H9 (cell line): Measurements from ENCODE around the gene CERCAM. TPM values are rescaled to one million over a fixed set of nuclear protein-coding genes. Genes with fewer than 3 reads are reported as not detected.

Experiments
- DNase-seq: peaks from one replicate; pipeline ENCODE4 v3.0.0-alpha.2; 2017
- H2AFZ ChIP-seq: one replicate; pipeline ENCODE4 v1.6.1; 2013; ENCODE audit warnings: mild to moderate bottlenecking, low read length, control low read depth, moderate library complexity
- H2AK5ac ChIP-seq: 2 replicates; pipeline ENCODE4 v1.6.1; 2013; ENCODE audit warnings: low read length, control low read depth, mixed read lengths; ENCODE audit not compliant: insufficient read length
- H2BK120ac ChIP-seq: one replicate; pipeline ENCODE4 v1.6.1; 2013; ENCODE audit warnings: low read depth, mild to moderate bottlenecking, low read length, control low read depth, inconsistent platforms; ENCODE audit not compliant: poor library complexity, severe bottlenecking
- H2BK12ac ChIP-seq: 2 replicates; pipeline ENCODE4 v1.6.1; 2013; ENCODE audit warnings: low read length, control low read depth, mixed read lengths, low read depth; ENCODE audit not compliant: insufficient read length
- H2BK15ac ChIP-seq: 2 replicates; pipeline ENCODE4 v1.6.1; 2013; ENCODE audit warnings: low read depth, low read length, control low read depth
- H2BK20ac ChIP-seq: one replicate; pipeline ENCODE4 v1.6.1; 2013; ENCODE audit warnings: low read depth, mild to moderate bottlenecking, low read length, control low read depth, inconsistent platforms; ENCODE audit not compliant: poor library complexity, severe bottlenecking
- H2BK5ac ChIP-seq: 2 replicates; pipeline ENCODE4 v1.6.1; 2013; ENCODE audit warnings: low read length, control low read depth, mixed read lengths; ENCODE audit not compliant: insufficient read length
- H3K14ac ChIP-seq: 2 replicates; pipeline ENCODE4 v1.6.1; 2013; ENCODE audit warnings: low read length, control low read depth; ENCODE audit not compliant: insufficient read depth
- H3K18ac ChIP-seq: 2 replicates; pipeline ENCODE4 v1.6.1; 2013; ENCODE audit warnings: low read depth, mild to moderate bottlenecking, mixed read lengths, low read length, control low read depth; ENCODE audit not compliant: insufficient read length
- H3K23ac ChIP-seq: 2 replicates; pipeline ENCODE4 v1.6.1; 2013; ENCODE audit warnings: low read length, control low read depth, mixed read lengths, low read depth; ENCODE audit not compliant: insufficient read length
- H3K23me2 ChIP-seq: 2 replicates; pipeline ENCODE4 v1.6.1; 2013; ENCODE audit warnings: low read depth, mild to moderate bottlenecking, mixed read lengths, low read length, control low read depth; ENCODE audit not compliant: insufficient read length, poor library complexity, severe bottlenecking
- H3K27ac ChIP-seq: 2 replicates; pipeline ENCODE4 v1.5.1; 2013; ENCODE audit warnings: low read length, control low read depth, mixed read lengths, low read depth; ENCODE audit not compliant: insufficient read length
- H3K27me3 ChIP-seq: 2 replicates; pipeline ENCODE4 v1.6.1; 2013; ENCODE audit warnings: low read length, control low read depth, inconsistent platforms; ENCODE audit not compliant: insufficient read depth
- H3K4ac ChIP-seq: 2 replicates; pipeline ENCODE4 v1.6.1; 2013; ENCODE audit warnings: low read depth, mild to moderate bottlenecking, control low read depth, inconsistent platforms, low read length, moderate library complexity
- H3K4me1 ChIP-seq: 2 replicates; pipeline ENCODE4 v1.6.1; 2013; ENCODE audit warnings: low read length, control low read depth, inconsistent platforms; ENCODE audit not compliant: insufficient read depth
- H3K4me2 ChIP-seq: 2 replicates; pipeline ENCODE4 v1.6.1; 2013; ENCODE audit warnings: low read length, control low read depth, mixed read lengths; ENCODE audit not compliant: insufficient read length, insufficient read depth
- H3K56ac ChIP-seq: 2 replicates; pipeline ENCODE4 v1.6.1; 2013; ENCODE audit warnings: low read depth, mild to moderate bottlenecking, mixed read lengths, low read length, control low read depth; ENCODE audit not compliant: insufficient read length
- H3K79me1 ChIP-seq: 2 replicates; pipeline ENCODE4 v1.6.1; 2013; ENCODE audit warnings: low read depth, mild to moderate bottlenecking, moderate library complexity, low read length, control low read depth, inconsistent platforms; ENCODE audit not compliant: insufficient read depth, poor library complexity, severe bottlenecking
- H3K79me2 ChIP-seq: 2 replicates; pipeline ENCODE4 v1.6.1; 2013; ENCODE audit warnings: low read length, control low read depth, inconsistent platforms; ENCODE audit not compliant: insufficient read depth
- H3K9ac ChIP-seq: 2 replicates; pipeline ENCODE4 v1.6.1; 2013; ENCODE audit warnings: low read length, control low read depth, mixed read lengths; ENCODE audit not compliant: insufficient read length; ENCODE audit errors: extremely low read depth
- H3K9me3 ChIP-seq: one replicate; pipeline ENCODE4 v1.6.1; 2013; ENCODE audit warnings: low read depth, low read length, inconsistent platforms; ENCODE audit not compliant: control insufficient read depth
- H3T11ph ChIP-seq: one replicate; pipeline ENCODE4 v1.6.1; 2013; ENCODE audit warnings: mild to moderate bottlenecking, low read length, control low read depth, inconsistent platforms
- H4K20me1 ChIP-seq: one replicate; pipeline ENCODE4 v1.6.1; 2013; ENCODE audit not compliant: control insufficient read depth, insufficient read length, insufficient read depth
- H4K5ac ChIP-seq: 2 replicates; pipeline ENCODE4 v1.6.1; 2013; ENCODE audit warnings: low read depth, mild to moderate bottlenecking, mixed read lengths, low read length, control low read depth; ENCODE audit not compliant: insufficient read length
- H4K8ac ChIP-seq: replicated peaks from 2 replicates; pipeline ENCODE4 v1.6.1; 2013; ENCODE audit warnings: low read length, control low read depth, mixed read lengths, low read depth; ENCODE audit not compliant: insufficient read length
- H4K91ac ChIP-seq: 2 replicates; pipeline ENCODE4 v1.6.1; 2013; ENCODE audit warnings: low read depth, mild to moderate bottlenecking, moderate library complexity, mixed read lengths, low read length, control low read depth; ENCODE audit not compliant: insufficient read length
- H3K27ac Mint-ChIP-seq, 3 experiments: 2 replicates in 2 of 3; 3 replicates in 1 of 3; pipeline ENCODE4 v1.8.0; 2020 to 2021; ENCODE audit warnings: mixed read lengths in 3 of 3, mild to moderate bottlenecking in 1 of 3, moderate library complexity in 1 of 3
- H3K27me3 Mint-ChIP-seq: 2 replicates; pipeline ENCODE4 v1.8.0; 2021; ENCODE audit warnings: low read depth, mild to moderate bottlenecking, moderate library complexity, mixed read lengths
- H3K36me3 Mint-ChIP-seq, 3 experiments: 2 replicates in 2 of 3; 3 replicates in 1 of 3; pipeline ENCODE4 v1.8.0; 2020 to 2021; ENCODE audit warnings: low read depth in 3 of 3, mixed read lengths in 3 of 3; ENCODE audit not compliant: insufficient read depth in 1 of 3
- H3K4me1 Mint-ChIP-seq, 2 experiments: 2 replicates each; pipeline ENCODE4 v1.8.0; 2020; ENCODE audit warnings: mixed read lengths in 2 of 2
- H3K4me3 Mint-ChIP-seq, 2 experiments: 2 replicates in 1 of 2; 3 replicates in 1 of 2; pipeline ENCODE4 v1.8.0; 2020 to 2021; ENCODE audit warnings: mild to moderate bottlenecking in 2 of 2, mixed read lengths in 2 of 2, moderate library complexity in 1 of 2
- H3K9me3 Mint-ChIP-seq, 2 experiments: 2 replicates in 1 of 2; 3 replicates in 1 of 2; pipeline ENCODE4 v1.8.0; 2020; ENCODE audit warnings: mild to moderate bottlenecking in 2 of 2, mixed read lengths in 2 of 2, moderate library complexity in 1 of 2
- WGBS: extraction: QIAGEN DNeasy Blood & Tissue Kit; methylation state at CpG from one replicate; pipeline ENCODE4 v1.1.7; 2013; ENCODE audit warnings: missing lambda C conversion rate, low lambda C conversion rate, mixed read lengths; ENCODE audit not compliant: insufficient read length; ENCODE audit errors: extremely low coverage; 5-methylcytosine and 5-hydroxymethylcytosine counted together
- total RNA-seq: library from RNA; stranded (reverse); gene quantifications from 2 replicates; pipeline ENCODE4 v1.2.1, GENCODE V29; 2021
- TF ChIP-seq, protein P1 (sequence below): fragments of 200-600 bp; sonication (generic); conservative IDR thresholded peaks from 3 replicates; pipeline ENCODE4 v1.8.0; 2021; ENCODE audit warnings: antibody characterized with exemption, mild to moderate bottlenecking

Gene CERCAM
- total RNA-seq, 1 experiment from 2014 or later: 5.4 TPM

DNA sequence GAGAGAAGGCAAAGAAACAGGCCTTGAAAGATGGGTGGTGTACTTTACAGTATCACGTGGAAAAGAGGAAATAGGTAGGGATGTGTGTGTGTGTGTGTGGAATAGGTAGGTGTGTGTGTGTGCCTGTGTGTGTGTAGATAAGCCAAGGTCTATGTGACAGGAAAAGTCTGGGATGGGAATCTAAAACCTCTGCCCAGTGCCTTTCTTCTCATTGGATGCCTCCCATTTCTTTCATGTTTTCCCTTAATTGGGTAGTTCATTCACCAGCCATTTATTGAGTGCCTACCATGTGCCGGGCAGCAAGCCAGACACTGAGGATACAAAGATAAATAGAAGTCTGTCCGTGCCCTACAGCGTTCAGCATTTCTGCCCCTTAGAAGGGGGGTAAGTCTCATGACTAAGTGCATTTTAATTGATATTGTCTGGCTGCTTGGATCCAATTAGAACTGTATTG lies 48.4 kb upstream of the CERCAM start:
- H3K79me1 ChIP-seq: peaks cover 16% of the 10 kb centered on the region
- H3K9ac ChIP-seq: peak overlapping the region; percentile 67
- Mint-ChIP-seq H3K9me3 (peaks cover 0 to 4% of the 10 kb centered on the region in 2 experiments; a peak in 1 of 5 replicates), H3K4me1 (peaks cover 20 to 22% of the 10 kb centered on the region in 2 experiments), H3K27ac (no peak overlapping the region; a peak in 1 of 7 replicates), H3K36me3 (peaks cover 0 to 4% (median 0%) of the 10 kb centered on the region in 3 experiments; a peak in 3 of 7 replicates), H3K27me3 (peaks cover 39% of the 10 kb centered on the region), H3K4me3 (peak overlapping the region; percentile 95 to 99)
- no peak overlapping the region for H3K14ac ChIP-seq
- H3K4me1 ChIP-seq: peaks cover 3% of the 10 kb centered on the region; the same call in 1 of the 2 replicates
- peaks cover 8% of the 10 kb centered on the region; the same call in 1 of the 2 replicates for H3K79me2 ChIP-seq
- no peaks in the 10 kb centered on the region for H3K23me2 ChIP-seq
- H2BK12ac ChIP-seq: no peak overlapping the region
- H3K4ac ChIP-seq: no peak overlapping the region
- no peak overlapping the region for H3T11ph ChIP-seq
- H2BK5ac ChIP-seq: no peak overlapping the region
- H2AFZ ChIP-seq: no peak overlapping the region
- DNase-seq: no peak
- H3K23ac ChIP-seq: no peak overlapping the region
- no peak overlapping the region for H2BK120ac ChIP-seq
- no peak overlapping the region for H4K5ac ChIP-seq
- H2BK15ac ChIP-seq: no peak overlapping the region
- no CpG with 5 or more reads among the region's 4 CpGs for WGBS
- TF ChIP-seq, protein P1, sequence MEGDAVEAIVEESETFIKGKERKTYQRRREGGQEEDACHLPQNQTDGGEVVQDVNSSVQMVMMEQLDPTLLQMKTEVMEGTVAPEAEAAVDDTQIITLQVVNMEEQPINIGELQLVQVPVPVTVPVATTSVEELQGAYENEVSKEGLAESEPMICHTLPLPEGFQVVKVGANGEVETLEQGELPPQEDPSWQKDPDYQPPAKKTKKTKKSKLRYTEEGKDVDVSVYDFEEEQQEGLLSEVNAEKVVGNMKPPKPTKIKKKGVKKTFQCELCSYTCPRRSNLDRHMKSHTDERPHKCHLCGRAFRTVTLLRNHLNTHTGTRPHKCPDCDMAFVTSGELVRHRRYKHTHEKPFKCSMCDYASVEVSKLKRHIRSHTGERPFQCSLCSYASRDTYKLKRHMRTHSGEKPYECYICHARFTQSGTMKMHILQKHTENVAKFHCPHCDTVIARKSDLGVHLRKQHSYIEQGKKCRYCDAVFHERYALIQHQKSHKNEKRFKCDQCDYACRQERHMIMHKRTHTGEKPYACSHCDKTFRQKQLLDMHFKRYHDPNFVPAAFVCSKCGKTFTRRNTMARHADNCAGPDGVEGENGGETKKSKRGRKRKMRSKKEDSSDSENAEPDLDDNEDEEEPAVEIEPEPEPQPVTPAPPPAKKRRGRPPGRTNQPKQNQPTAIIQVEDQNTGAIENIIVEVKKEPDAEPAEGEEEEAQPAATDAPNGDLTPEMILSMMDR: no peak
- peaks cover 4% of the 10 kb centered on the region; the same call in 1 of the 2 replicates for H3K27me3 ChIP-seq
- H2AK5ac ChIP-seq: no peak overlapping the region
- no peak overlapping the region for H4K8ac ChIP-seq
- H3K9me3 ChIP-seq: no peaks in the 10 kb centered on the region
- no peaks in the 10 kb centered on the region for H4K20me1 ChIP-seq
- H3K18ac ChIP-seq: no peak overlapping the region
- no peak overlapping the region for H4K91ac ChIP-seq
- H2BK20ac ChIP-seq: no peak overlapping the region
- H3K27ac ChIP-seq: no peak overlapping the region
- H3K4me2 ChIP-seq: peak overlapping the region; percentile 99
- no peak overlapping the region for H3K56ac ChIP-seq
